ENCODE data around the gene SNCAIP.

SNCAIP gene

DNA sequence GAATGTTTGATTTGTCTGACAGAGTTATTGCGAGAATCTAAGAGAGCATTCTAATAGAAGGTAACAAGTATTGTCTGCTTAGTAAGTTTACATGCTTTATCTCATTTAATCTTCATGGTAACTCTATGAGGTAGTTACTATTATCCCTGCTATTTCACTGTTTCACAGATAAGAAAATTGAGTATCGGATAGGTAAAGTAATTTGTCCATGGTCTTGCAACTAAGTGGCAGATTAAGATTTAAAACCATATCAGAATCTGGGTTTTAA, 118.2 kb downstream of the SNCAIP start:
- no peak for FAIRE-seq

DNA sequence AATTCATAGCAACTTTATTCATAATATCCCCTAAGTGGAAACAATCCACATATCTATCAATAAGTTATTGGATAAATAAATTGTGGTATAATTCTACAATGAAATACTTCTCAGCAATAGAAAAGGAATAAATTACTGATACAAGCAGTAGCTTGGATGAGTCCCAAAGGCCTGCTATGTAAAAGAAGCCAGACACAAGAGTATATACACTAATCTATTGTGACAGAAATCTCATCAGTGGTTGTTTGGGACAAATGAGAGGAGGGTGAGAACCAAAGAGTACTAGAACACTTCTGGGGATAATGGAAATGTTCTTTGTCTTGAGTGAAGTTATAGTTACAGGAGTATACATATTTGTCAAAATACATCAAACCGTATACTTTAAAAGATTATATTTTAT, 119.3 kb downstream of the SNCAIP start:
- no peak for FAIRE-seq

DNA sequence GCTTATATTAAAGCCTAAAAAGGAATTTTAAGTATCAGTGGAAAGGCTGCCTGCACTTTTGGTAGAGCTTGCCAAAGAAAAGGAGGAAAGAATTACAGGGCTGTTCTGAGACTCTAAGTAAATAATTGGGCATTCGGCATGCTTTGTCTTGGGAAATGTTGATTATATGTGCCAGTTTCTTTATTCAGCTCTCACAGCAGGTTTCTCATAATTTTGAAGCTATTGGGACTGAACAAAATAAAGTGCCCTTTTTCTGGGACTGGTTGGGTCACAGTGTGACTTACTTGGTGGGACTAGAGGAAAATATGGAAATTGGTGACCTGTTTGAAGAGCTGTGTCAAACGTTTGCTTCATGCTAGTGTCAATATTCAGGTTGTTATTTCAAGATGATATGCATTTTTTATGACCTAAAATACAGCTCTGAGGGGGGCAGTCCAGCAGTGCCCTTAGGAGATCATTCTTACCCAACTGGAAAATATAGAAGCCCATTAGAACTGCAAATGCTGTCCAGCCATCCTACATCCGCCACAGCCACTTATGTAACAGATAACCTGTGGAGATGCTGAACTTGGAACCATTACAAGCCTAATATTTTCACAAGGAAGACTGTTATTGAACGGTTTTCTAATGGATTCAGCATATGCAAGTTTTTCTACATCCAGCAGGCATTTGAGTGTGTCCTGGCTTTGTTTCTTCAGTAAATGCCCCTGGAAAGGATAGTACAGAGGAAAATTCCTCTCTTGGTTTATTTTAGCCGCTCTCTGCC, 122.4 kb downstream of the SNCAIP start:
- no peak for FAIRE-seq

DNA sequence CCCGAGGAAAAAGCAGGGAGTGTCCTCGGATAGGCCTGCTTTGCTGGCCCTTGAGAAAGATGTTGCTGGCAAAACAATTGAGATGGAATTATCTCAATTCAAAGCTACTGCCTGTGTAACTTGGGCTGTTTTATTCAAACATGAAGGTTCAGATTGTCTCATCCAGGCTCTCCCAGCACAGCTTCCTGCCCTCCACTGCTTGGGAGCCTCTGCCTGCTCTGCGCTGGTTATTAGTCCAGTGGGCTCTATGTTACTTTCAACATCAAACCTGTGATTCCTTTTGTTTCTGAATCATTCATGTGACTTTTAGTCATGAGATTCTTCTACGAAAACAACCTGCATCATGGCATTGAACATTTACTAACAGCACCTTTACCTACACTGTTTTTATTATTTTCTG, 123.2 kb downstream of the SNCAIP start:
- no peak for FAIRE-seq

GRCh38 chr5:122435761-122436160, 123.7 kb downstream of the SNCAIP start:
- no peak for FAIRE-seq

DNA sequence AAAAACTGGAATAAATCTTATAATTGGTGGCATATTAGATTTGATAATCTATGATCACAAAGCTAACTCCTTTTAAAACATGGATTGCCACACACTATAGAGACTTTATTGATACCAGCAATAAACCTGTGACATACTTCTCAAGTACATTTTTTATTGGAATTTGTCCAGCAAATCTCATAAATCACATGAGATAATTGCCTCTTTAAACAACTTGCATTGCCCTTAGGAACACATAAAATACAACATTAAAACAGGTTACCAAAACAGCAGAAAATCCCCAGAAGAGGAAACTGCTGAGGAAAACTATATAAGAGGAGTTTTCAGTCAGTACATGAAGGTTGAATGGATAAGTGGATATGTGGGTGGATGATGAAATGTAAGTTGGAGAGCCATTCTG, 124.6 kb downstream of the SNCAIP start:
- FAIRE-seq, result no peak

DNA sequence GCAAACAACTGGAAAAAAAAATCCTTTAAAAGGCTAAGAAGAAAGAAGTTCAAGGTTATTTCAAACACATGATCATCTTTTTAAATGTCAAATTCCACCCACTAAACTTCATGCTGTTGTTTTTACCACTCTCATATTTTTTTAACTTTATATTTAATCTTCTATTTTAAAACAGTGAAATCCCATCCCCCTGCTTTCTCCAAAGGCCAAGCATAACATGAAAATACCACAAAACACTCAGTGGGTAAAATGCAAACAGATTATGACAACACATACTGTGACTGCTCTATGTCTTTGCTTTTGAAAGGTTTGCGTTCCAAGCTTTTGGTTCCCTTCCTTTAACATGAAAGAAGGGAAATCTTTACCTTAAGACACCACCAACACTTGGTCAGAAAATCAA, 127.6 kb downstream of the SNCAIP start:
- no peak for FAIRE-seq

- FAIRE-seq, result no peak
These were observed 130.9 kb downstream of the SNCAIP start for GRCh38 chr5:122442938-122443337.

DNA sequence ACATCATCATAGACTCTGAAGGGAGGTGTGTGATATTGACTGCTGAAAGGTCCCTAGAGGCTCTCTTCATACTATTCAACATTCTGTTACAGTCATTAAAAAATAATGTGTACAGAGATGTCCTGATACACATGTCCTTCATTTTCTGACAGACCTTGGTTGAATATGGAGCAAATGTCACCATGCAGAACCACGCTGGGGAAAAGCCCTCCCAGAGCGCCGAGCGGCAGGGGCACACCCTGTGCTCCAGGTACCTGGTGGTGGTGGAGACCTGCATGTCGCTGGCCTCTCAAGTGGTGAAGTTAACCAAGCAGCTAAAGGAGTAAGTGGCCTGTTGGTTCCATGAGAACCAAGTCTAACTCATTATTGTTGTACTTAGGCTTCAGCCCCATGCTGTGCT, 132.4 kb downstream of the SNCAIP start:
- no peak for FAIRE-seq

DNA sequence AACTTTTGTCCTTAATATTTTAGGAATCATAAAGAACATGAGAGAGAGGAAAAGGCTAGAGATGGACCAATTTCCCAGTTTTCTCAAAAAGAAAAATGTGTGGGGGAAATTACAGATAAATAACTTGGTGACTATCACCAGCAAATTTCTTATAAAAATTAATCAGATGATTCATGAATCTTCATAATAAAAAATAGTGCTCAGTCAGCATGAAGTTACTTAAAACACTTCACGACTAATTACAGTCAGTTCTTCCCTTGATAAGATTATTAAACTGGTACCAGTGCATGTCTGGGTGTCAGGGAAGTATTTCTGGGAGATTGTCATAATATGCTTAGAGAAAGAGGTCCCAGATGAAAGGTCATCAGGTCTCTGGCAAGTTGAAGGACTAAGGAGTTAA, 133.0 kb downstream of the SNCAIP start:
- FAIRE-seq, result no peak

DNA sequence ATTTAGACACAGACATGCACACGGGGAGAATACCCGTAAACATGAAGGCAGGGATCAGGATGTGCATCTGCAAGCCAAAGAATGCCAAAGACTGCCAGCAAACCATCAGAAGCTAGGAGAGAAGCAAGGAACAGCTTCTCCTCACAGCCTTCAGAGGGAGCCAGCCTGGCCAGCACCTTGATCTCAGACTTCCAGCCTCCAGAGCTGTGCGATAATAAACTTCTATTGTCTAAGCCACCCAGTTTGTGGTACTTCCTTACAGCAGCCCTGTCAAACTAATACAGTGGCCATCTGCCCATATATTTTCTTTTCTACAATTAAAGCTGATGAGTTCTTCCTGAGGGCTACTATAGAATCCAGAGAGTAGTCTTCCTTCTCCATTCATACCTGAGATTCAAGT, 135.0 kb downstream of the SNCAIP start:
- FAIRE-seq, result no peak

DNA sequence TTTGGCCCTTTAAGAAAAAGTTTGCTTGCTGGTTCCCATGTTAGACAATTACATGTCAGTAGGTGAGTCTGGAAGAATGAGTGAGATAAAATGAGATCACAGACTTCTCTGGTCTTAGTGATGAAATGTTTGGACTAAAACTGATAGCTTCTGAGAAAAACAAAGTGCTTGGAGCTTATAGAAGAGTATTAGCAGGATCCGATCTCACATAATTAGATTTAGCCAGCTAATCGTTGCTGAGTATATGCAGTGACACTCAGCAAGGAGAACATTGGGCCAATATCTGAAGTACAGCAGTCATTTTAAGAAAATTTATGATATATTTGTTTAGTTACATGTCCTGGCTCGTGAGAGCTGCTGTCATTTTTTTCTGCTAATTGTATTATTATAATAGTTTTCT, 135.8 kb downstream of the SNCAIP start:
- no peak for FAIRE-seq

DNA sequence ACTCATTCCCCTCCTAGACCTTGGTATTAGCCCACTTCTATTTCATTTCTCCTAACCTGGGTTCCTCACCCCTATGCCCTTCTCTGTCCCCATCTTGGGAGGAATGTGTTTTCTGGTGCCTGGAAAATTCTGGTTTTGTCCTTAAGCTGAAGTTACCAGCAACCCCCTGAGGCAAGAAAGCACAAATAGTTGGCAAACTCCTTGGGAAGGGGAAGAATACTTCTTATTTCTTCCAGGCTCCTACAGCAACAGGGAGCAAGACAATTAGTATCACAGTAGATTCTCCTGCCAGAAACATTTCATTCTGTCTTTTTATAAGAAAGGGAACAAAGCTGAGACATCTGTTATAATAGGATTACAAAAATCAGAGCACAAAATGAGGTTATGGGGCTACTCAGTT, 142.5 kb downstream of the SNCAIP start:
- no peak for FAIRE-seq

- no peak for FAIRE-seq
These were observed 143.9 kb downstream of the SNCAIP start for GRCh38 chr5:122455939-122456338.

DNA sequence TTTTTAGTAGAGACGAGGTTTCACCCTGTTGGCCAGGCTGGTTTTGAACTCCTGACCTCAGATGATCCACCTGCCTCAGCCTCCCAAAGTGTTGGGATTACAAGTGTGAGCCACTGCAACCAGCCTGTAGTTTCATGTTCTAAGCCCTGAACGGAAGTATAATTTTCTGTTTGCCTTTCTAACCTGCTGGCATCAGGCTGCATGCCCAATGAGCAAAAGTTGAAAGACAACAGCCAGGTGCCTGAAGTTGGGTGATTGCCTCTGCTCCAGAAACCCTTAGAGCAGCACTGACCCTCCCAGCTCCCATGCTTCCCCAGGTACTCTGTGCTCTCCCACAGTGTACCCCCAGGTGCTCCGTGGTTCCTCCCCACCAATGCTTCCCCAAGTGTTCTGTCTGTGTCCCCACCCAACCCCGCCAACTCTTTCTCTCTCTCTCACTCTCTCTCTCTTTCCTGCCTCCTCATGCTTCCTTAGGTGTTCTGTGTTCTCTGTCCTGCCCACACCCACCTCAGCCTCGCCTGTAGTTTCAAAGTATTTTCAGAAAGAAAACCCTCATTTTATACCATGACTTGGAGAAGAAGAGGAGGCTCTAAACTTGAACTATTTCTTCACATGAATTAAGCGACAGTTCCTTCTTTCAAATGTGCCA, 145.3 kb downstream of the SNCAIP start:
- FAIRE-seq, result no peak

- FAIRE-seq, result no peak
These were observed 146.3 kb downstream of the SNCAIP start for GRCh38 chr5:122458278-122458872.

GRCh38 chr5:122462486-122462885, 150.4 kb downstream of the SNCAIP start:
- FAIRE-seq, result no peak

GRCh38 chr5:122463221-122463620, 151.2 kb downstream of the SNCAIP start:
- no peak for FAIRE-seq

- FAIRE-seq, result no peak
These were observed 152.2 kb downstream of the SNCAIP start for GRCh38 chr5:122464191-122464590.

- no peak for FAIRE-seq
These were observed 153.1 kb downstream of the SNCAIP start for GRCh38 chr5:122465031-122465577.

DNA sequence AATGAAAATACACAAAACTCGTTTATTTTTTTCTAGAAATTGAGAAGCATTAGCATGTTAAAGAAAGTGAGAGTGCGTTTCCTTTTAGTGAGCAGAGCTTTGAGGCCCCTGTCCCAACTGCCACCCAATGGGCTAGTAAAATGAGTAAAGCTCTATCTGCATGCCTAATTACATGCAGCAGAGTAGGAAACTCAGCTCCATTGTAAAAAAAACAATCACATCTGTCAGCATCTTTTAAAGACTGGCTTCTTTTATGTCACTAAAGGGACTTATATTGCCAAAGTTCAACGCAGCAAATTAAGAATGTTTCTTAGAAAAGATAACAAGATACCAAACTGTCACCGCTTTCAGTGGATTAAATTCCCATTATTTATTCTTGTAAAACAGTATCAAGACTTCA, 154.0 kb downstream of the SNCAIP start:
- FAIRE-seq, result no peak

DNA sequence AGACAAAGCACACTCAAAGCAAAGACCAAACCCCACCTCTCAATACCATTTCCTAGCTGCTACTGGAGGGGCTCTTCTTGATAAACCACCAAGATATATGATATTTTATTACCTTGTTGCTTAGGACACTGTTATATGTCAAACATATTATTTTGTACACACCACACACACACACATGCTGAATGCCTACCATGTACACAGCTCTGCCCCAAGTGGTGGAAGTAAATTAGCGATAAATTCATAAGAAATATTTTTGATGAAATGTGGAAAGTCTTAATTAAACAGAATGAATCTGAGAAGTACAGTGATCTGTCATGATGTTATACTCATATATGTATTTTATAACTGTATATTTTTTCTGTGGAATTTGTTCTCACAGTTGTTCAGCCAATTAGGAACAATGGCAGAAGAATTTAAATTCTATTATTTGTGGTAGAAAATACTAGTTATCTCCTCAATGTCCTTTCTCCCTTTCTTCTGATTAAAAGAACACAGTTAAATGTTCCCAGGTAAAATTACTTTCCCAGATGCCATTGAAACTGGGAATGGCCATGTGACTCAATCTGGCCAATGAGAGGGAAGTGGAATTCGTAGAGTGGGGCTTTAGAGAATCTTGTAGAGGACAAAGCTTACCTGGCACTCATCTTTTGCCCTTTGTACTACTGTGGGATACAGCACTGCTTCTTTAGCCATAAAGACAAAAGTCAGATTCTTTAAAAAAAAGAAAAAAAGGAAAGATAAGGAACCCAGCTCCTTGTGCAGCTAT, 156.5 kb downstream of the SNCAIP start:
- no peak for FAIRE-seq

- no peak for FAIRE-seq
These were observed 157.4 kb downstream of the SNCAIP start for GRCh38 chr5:122469384-122469919.

All from A204.1 (cell line).